ENCODE data around the gene NCAPD2.

- TF ChIP-seq CTCF (IDR thresholded peaks at IDR 0.05), result peak; percentile 88
- TF ChIP-seq EZH2phosphoT487 (IDR thresholded peaks at IDR 0.05), result no peak
- no peak for TF ChIP-seq EZH2 (IDR thresholded peaks at IDR 0.05)
Observed at GRCh38 chr12:6563448-6564050, 69.6 kb downstream of the NCAPD2 start.

Data from neural progenitor cell (in vitro differentiated cells).